HG03520 (cell line): ENCODE results near the gene PGM2L1.
"Not testable (repeated sequence)": the region's sequence is repeated elsewhere in the genome, so short reads cannot be mapped to it uniquely, and the experiment has no call there.

Experiments used
- ATAC-seq: cut with Tn5 transposase; IDR thresholded peaks from one replicate; pipeline ENCODE4 v1.9.1; 2021; ENCODE audit warnings: mild to moderate bottlenecking, moderate library complexity; ENCODE audit not compliant: unreplicated experiment

PGM2L1 gene

GRCh38 chr11:74345420-74345819 lies 52.8 kb downstream of the PGM2L1 start:
- no peak for ATAC-seq

GRCh38 chr11:74341921-74342320 lies 56.3 kb downstream of the PGM2L1 start:
- ATAC-seq, result no peak

- no peak for ATAC-seq
These were observed 58.6 kb downstream of the PGM2L1 start for GRCh38 chr11:74339619-74340018.

DNA sequence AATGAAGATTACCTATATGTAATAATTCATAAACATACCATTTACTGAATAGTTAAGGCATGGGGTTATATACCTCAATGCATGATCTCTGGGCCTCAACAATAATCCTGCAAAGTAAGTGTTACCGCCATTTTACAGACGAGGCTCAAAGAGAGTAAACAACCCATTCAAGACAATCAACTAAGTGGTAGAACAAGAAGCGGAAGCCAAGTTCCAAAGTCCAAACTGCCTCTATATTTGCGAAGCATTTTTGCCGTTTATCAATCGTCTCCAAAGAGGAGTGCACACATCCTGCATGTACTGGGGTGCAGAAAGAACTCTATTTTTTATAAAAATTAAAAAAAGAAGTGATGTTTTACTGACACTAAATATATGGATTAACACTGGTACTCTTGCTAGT lies 59.3 kb downstream of the PGM2L1 start:
- no peak for ATAC-seq

DNA sequence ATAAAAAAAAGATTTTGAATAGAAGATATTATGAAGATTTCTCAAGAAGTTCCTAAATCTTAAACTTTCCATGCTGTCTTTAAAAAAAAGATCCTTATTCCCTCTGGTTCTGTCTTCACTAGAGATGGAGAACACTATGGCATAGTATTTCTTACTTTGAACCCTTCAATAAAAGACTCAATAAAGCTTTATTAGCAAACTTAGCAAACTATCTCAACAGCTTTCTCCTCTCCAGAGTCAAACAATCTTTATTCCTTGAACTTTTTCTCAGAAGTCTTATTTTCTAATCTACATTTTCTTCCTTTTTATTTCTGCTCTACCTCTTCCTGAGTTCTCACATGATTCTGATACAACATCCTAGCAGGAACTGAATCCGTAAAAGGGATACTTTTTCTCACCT lies 65.0 kb downstream of the PGM2L1 start:
- ATAC-seq, result no peak

DNA sequence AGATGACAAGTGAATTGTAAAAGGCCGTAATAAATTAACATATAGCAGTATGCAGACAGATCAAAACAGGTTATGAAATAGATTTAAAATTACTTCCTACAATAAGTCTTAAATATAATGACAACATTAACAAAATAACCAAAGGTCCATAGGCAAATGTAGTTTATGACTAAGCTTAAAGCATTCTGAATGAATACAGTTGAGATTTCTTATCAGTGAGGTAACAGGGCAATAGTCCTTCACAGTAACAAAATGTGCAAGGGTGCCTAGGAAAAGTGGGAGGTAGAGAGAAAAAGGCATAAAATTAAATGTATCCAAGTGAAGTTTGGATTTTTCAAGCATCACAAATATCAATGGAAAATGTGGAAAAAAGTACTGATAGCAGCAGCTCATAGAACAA lies 65.9 kb downstream of the PGM2L1 start:
- no peak for ATAC-seq

DNA sequence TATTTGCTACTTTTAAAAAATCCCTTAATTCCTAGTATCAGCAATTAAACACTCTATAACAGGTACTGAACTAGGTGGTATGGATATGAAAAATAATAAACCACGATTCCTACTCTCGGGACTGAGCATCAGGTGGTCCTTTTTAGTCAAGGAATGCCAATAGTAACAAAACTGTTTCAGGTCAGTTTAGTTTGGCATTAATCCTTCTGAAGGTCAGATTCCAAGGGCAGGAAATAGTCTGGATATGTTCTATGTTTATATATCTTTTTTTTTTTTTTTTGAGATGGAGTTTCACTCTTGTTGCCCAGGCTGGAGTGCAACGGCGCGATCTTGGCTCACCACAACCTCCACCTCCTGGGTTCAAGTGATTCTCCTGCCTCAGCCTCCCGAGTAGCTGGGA lies 67.2 kb downstream of the PGM2L1 start:
- not testable (repeated sequence) for ATAC-seq

DNA sequence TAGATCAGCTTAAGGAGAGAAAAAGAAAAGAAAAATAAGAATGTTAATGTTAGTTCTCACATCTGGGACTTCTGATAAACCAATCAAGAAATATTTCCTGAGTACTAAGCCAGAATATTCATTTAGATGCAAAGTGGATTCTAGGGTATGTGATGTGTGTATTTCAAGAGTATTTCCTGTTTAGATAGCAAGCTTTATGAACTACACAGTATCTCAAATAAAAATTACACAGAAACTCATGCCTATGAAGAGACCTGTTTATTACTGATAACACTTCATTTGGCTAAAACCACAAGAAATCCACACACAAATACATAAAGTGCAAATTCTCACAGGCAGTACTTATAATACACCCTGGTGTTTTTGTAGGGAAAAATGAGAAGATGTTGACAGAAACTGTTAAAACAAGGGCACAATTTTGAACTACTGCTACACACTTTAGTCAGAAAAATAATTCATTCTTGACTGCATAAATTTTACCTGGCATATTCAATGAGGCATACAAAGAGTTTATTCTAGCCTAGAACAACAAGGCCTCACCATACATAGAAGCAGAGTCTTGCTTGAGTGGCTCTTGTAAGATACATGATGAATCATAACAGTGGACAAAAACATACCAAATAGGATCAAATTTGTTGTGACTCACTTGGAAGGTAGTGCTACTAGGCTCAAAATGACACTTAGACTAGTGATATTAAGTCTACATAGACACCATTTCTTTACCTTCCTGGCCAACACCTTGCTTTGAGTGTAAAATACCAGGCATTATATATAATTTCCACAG lies 68.0 kb downstream of the PGM2L1 start:
- no peak for ATAC-seq

GRCh38 chr11:74327076-74327475 lies 71.2 kb downstream of the PGM2L1 start:
- no peak for ATAC-seq

DNA sequence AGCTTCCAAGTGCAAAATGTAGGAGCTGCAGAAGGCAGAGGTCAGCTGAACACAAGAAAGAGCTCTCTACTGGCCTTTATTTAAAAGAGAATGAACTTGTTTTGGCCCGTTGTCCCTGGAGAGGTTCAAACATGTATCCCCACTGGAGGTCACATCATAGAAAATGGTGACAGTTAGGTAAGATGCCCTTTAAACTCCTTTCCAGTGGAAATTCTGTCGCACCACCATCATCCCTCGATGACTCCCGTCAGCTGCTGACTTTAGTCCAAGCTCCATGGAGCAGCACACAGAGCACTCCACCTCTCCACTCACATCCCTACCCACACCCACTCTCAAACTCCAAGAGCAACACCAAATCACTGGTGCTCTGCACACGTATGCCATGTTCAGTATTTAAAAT lies 71.6 kb downstream of the PGM2L1 start:
- ATAC-seq, result no peak

DNA sequence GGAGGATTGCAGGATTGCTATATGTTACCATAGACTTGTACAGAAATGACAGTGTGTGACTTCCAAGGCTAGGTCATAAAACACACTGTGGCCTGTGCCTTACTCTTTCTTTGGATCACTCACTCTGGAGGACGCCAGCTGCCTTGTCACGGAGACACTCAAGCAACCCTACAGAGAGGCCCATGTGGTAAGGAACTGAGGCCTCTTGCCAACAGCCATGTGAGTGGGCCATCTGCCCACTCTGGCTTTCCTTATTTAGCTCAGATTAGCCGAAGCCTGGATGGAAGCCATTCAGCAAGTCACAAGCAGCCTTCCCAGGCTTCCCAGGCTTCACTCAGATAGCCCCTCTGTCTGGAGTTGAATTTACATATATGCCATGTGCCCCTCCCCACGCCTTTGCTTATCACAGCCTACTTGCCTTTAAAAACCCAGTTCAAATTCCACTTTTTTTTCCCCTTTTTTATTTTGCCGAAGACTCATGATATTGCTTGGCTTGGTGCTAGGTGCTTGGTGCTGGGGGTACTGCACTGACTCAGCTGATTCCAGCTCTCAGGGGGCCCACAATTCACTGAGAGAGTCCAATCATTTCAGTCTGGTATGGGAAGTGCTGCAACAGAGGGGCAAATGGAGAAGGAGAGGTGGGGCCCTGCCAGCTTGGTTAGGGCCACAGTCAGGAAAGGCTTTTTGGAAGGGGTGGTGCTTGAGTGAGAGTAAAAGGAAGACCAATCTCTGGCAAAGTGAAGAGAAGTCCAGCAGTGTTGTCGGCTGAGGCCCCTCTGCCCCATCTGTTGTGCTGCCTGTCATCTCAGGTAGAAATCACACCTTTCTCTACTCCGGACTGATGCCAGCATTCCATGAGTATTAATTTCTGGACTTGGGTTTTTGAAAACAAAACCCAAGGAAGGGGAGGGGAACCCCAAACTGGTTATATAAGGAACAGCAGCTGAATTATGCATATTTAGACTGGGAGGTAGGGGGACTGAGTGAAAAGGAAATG lies 72.3 kb downstream of the PGM2L1 start:
- no peak for ATAC-seq

DNA sequence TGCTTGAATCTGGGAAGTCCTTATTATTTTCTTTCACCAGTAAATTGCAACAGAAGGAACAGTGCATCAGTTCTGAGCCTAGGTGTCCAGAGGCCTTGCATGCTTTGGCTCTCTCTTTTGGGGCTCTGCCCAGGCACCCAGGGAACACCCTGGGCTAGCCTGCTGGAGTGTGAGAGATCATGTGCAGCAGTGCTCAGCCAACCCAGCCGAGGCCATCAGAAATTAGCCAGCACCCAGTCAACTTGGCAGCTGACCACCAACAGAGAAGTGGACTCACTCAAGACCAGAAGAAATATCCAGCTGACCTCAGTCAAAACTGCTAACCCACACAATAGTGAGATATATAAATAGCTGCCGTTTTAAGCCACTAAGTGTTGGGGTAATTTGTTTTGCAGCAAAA lies 75.6 kb downstream of the PGM2L1 start:
- no peak for ATAC-seq

- ATAC-seq, result no peak
These were observed 76.6 kb downstream of the PGM2L1 start for GRCh38 chr11:74321487-74322188.

GRCh38 chr11:74320538-74320937 lies 77.7 kb downstream of the PGM2L1 start:
- no peak for ATAC-seq

DNA sequence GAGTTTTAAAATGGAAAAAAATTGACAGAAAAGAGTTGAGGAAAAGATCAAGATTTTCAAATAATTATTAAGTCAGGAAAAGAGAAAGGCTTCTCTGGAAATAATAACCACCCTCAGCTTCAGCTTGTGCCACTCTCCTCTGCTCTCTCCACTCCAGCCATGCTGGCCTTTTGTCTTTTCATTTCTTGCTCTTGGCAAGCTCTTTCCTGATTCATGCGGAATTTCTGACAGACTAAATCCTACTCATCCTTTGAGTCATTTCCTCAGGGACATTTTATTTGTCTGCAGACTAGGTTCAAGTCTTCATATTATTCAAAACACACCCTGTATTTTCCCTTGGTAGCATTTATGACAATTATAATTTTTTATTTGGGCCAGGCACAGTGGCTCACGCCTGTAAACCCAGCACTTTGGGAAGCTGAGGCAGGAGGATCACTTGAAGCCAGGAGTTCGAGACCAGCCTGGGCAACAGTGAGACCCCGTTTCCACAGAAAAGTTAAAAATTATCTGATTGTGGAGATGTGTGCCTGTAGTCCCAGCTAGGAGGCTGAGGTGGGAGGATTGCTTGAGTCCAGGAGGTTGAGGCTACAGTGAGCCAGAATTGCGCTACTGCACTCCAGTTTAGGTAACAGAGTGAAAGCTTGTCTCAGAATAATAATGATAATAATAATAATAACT lies 79.0 kb downstream of the PGM2L1 start:
- ATAC-seq, result no peak

DNA sequence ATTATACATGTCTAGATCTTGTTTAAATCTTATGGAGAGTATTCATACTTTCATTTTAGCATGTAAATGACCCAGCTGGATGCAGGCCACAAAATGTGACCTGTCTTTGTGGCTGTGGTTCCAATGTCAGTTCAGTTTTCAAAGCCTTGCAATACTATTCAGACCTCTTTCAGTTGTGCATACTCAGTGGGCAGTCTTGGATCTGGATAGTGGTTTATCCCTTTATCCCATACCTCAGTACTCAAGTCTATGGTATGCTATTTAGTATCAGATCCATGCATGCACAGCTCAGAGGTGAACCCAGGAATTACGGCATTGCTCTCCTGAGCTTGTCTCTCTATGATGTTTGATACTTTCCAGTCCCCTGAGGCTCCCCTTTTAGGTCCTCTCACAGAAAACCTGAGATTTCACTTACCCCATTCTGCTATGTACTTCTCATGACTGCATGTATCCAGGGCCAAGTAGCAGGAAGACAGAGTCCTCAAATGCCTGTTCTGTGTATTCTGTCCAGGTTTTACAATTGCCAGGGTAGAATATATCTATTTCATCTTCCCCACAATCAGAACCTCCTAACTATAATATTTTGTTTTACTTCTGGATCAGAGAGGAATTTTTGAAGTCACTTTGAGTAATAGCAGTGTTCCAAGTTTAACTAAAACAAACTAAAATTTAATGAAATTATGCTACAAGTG lies 79.8 kb downstream of the PGM2L1 start:
- no peak for ATAC-seq

GRCh38 chr11:74316772-74317505 lies 81.3 kb downstream of the PGM2L1 start:
- ATAC-seq, result no peak

- ATAC-seq, result no peak
These were observed 85.9 kb downstream of the PGM2L1 start for GRCh38 chr11:74312326-74312725.

- ATAC-seq, result no peak
These were observed 86.8 kb downstream of the PGM2L1 start, which contains the start of gene P4HA3 for GRCh38 chr11:74311352-74311926. TSS of gene P4HA3 (minus strand) at chr11:74311640. CDS start at chr11:74311611, 29 bp downstream.
